NB4 (cell line): ENCODE measurements around the gene ADI1.

Experiments
- POLR2A ChIP-seq: IDR thresholded peaks from 2 replicates; pipeline ENCODE4 v1.6.1; 2011; ENCODE audit warnings: mild to moderate bottlenecking; ENCODE audit not compliant: insufficient read length; ENCODE audit errors: extremely low read depth
- TF ChIP-seq, protein P1 (sequence below): IDR thresholded peaks from one replicate; pipeline ENCODE4 v1.5.1; 2012; ENCODE audit warnings: low read depth, low read length

DNA sequence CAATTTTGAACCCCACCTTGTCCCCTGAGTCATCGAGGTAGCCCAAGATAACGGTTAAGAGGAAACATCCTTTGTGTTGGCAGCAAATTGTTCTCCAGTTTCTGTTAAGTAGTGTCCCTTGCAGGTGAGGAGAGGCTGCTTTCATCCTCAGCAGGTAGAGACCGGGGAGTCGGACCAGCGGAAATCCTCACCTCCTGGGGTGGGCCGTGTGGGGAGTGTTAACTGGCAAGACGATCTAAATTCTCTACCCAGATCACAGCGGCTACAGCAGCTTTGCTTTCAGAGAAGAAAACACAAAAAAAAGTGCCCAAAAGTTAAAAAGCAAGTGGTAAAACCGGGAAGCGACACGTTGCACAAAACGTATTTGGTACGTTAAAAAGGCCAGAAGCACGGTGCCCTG, 63.2 kb downstream of the ADI1 start:
- TF ChIP-seq, protein P1, sequence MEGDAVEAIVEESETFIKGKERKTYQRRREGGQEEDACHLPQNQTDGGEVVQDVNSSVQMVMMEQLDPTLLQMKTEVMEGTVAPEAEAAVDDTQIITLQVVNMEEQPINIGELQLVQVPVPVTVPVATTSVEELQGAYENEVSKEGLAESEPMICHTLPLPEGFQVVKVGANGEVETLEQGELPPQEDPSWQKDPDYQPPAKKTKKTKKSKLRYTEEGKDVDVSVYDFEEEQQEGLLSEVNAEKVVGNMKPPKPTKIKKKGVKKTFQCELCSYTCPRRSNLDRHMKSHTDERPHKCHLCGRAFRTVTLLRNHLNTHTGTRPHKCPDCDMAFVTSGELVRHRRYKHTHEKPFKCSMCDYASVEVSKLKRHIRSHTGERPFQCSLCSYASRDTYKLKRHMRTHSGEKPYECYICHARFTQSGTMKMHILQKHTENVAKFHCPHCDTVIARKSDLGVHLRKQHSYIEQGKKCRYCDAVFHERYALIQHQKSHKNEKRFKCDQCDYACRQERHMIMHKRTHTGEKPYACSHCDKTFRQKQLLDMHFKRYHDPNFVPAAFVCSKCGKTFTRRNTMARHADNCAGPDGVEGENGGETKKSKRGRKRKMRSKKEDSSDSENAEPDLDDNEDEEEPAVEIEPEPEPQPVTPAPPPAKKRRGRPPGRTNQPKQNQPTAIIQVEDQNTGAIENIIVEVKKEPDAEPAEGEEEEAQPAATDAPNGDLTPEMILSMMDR, result no peak
- no peak for TF ChIP-seq POLR2A
